ENCODE results near the gene R3HCC1L.

DNA sequence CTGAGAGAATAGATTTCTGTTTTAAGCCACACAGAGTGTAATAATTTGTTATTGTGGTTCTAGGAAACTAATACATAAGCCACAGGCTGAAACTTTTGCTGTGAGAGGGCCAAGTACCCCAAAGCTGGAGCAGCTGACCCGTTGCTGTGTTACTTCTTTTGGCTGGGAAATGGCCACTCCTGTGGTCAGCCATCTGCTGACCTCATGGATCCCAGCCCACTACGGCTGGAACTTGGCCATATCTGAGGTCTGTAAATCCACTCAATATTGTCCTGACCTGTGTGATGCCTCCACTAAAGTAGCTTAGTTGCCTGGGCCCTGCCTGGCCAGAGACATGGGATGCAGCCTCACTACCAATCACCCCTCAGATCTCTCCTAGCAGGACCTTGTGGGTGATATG, 151.0 kb downstream of the R3HCC1L start:
- TF ChIP-seq POLR2A (IDR thresholded peaks at IDR 0.05; ENCODE audit: low read depth, low read length) = no peak
- TF ChIP-seq POLR2AphosphoS5 (IDR thresholded peaks at IDR 0.05; ENCODE audit: low read depth, low read length) = no peak
